H7 (cell line): ENCODE measurements around the gene TMEM200B. TPM values are rescaled to one million over a fixed set of nuclear protein-coding genes. Genes with fewer than 3 reads are reported as not detected.

Experiments used
- DNase-seq: peaks from one replicate; pipeline ENCODE4 v3.0.0; 2012
- H3K27me3 ChIP-seq: 2 replicates; pipeline ENCODE4 v1.6.0; 2011; ENCODE audit warnings: mild to moderate bottlenecking, low read length; ENCODE audit not compliant: control insufficient read depth, insufficient read depth
- H3K36me3 ChIP-seq: replicated peaks from 2 replicates; pipeline ENCODE4 v1.5.1; 2011; ENCODE audit warnings: low read length; ENCODE audit not compliant: control insufficient read depth, insufficient read depth
- H3K4me3 ChIP-seq: 2 replicates; pipeline ENCODE4 v1.5.1; 2011; ENCODE audit warnings: low read depth, mild to moderate bottlenecking, control low read depth, low read length, moderate library complexity; ENCODE audit not compliant: insufficient read depth
- total RNA-seq: library from RNA; depleted of rRNA; stranded (reverse); fragments of >200 nt; shearing (Covaris generic); gene quantifications from 2 replicates; pipeline ENCODE4 v1.2.3, GENCODE V29; 2014; rRNA removed

The TMEM200B gene
- total RNA-seq, 1 experiment from 2014 or later, result 53.7 TPM

GRCh38 chr1:29077155-29077554 is 46.5 kb downstream of the TMEM200B start:
- no peak for DNase-seq
- Histone ChIP-seq H3K4me3 (no peak overlapping the region), H3K27me3 (no peaks in the 10 kb centered on the region), H3K36me3 (no peaks in the 10 kb centered on the region)

Other genes starting within 250 kb of the TMEM200B start
- gene EPB41, start 209.3 kb downstream of the TMEM200B start, total RNA-seq, result 58.7 and 79.7 TPM in 2 replicates
- 62.5 and 76.6 TPM in 2 replicates for gene SRSF4, start 58.0 kb upstream of the TMEM200B start, total RNA-seq
- 62.1 and 71.1 TPM in 2 replicates for gene MECR, start 107.0 kb upstream of the TMEM200B start, total RNA-seq
- gene PTPRU, start 112.6 kb upstream of the TMEM200B start, total RNA-seq, result 24.6 and 28.6 TPM in 2 replicates